ENCODE results near the gene VILL.

GRCh38 chr3:37970802-37971201 lies 19.8 kb upstream of the VILL start:
- no peak for TF ChIP-seq SAP30 (IDR thresholded peaks at IDR 0.05; ENCODE audit: insufficient read depth, insufficient replicate concordance, low read length)
- no peak for TF ChIP-seq NRF1 (IDR thresholded peaks at IDR 0.05; ENCODE audit: low read depth, low read length)
- no peak for TF ChIP-seq CBX8 (IDR thresholded peaks at IDR 0.05; ENCODE audit: borderline replicate concordance, low read depth, low read length)
- TF ChIP-seq MAX (IDR thresholded peaks at IDR 0.05), result no peak
- no peak for TF ChIP-seq CREB1 (IDR thresholded peaks at IDR 0.05)
